ENCODE results near the gene RCL1.

DNA sequence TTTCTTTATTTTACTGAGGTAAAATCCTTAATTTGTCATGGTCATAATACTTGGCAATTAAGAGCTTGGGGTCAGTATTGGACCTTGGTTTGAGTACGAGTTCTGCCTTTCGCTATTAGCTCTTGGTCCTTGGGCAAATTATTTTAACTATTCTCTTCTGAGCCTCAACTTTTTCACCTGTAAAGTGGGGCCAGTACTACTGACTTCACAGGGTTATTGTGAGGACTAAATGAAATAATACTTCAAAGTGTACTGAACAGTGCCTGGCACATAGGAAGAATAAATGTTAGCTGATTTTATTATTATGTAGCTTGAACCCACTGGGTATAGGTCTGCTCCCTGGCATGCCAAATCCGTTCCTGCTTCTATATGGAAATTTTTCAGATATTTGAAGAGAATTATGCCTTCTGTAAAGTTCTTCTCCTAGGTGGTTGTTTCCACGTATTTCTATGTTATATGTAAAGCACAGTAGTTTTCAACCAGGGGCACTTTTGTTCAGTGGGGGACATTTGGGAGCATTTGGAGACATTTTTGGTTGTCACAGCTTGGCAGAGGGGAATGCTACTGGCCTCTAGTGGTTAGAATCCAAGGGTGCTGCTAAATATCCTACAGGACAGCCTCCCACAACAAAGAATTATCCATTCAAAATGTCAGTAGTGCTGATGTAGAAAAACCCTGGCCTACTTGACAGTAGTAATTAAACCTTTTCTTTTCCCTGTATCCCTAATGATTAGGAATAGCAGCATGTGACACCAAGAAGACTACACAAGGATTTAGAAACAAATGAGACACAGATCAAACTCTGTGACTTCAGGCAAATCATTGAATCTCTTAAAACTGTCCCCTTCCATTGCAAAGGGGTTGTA, 4.5 kb downstream of the RCL1 start:
- TF ChIP-seq GATA3 (IDR thresholded peaks at IDR 0.05; ENCODE audit: low read depth, low read length) (no peak), GATA2 (IDR thresholded peaks at IDR 0.05; ENCODE audit: low read depth, low read length) (no peak)

All from SH-SY5Y (cell line).